Upper lobe of left lung (tissue), 6 donors: ENCODE results near the gene LTBP1. TPM values are rescaled to one million over a fixed set of nuclear protein-coding genes. Genes with fewer than 3 reads are reported as not detected.
A peak's percentile ranks its signal among the peaks of the same experiment; 100 is the strongest.
"Not testable (repeated sequence)": the region's sequence is repeated elsewhere in the genome, so short reads cannot be mapped to it uniquely, and the experiment has no call there.

Experiments used
- ATAC-seq, 2 donors: fragments of 200-7000 bp; cut with Tn5 transposase; one replicate each; pipeline ENCODE4 v1.9.1; 2022; ENCODE audit warnings: mild to moderate bottlenecking in 2 of 2, moderate library complexity in 2 of 2; ENCODE audit not compliant: low FRiP score in 2 of 2
- DNase-seq, 2 donors: peaks; one replicate each; pipeline ENCODE4 v3.0.0-alpha.2; 2019 to 2020
- H3K27ac ChIP-seq, 4 donors: fragments of 200-600 bp; sonication (generic); one replicate each; pipeline ENCODE4 v1.5.1; 2016 to 2019
- H3K27me3 ChIP-seq, 4 donors: fragments of 200-600 bp; sonication (generic); one replicate each; pipeline ENCODE4 v1.5.1; 2017 to 2019
- H3K36me3 ChIP-seq, 4 donors: fragments of 200-600 bp; sonication (generic); one replicate each; pipeline ENCODE4 v1.5.1; 2016 to 2019
- H3K4me1 ChIP-seq, 4 donors: fragments of 200-600 bp; sonication (generic); one replicate each; pipeline ENCODE4 v1.5.1; 2018 to 2019
- H3K4me3 ChIP-seq, 4 donors: fragments of 200-600 bp; sonication (generic); one replicate each; pipeline ENCODE4 v1.5.1; 2017 to 2019; ENCODE audit warnings: mild to moderate bottlenecking in 2 of 4, moderate library complexity in 1 of 4
- H3K9me3 ChIP-seq, 4 donors: fragments of 200-600 bp; sonication (generic); one replicate each; pipeline ENCODE4 v1.5.1; 2018 to 2019
- EP300 ChIP-seq, 4 donors: sonication (generic); formaldehyde crosslinking; IDR thresholded peaks; one replicate each; pipeline ENCODE4 v1.5.1; 2017; ENCODE audit warnings: antibody characterized with exemption in 4 of 4, control low read depth in 2 of 4
- POLR2A ChIP-seq, 4 donors: fragments of 450-650 bp; IDR thresholded peaks; one replicate each; pipeline ENCODE4 v1.5.1; 2016 to 2017; ENCODE audit warnings: antibody characterized with exemption in 4 of 4, mild to moderate bottlenecking in 2 of 4
- POLR2AphosphoS5 ChIP-seq, 2 donors: sonication (generic); formaldehyde crosslinking; IDR thresholded peaks; one replicate each; pipeline ENCODE4 v1.5.1; 2017; ENCODE audit warnings: antibody characterized with exemption in 2 of 2
- WGBS, 2 donors: methylation state at CpG; one replicate each; pipeline ENCODE4 v1.1.5; 2017 to 2018; 5-methylcytosine and 5-hydroxymethylcytosine counted together
- total RNA-seq, 6 donors: library from RNA; depleted of rRNA in 4 of 6; stranded (reverse); fragments of >200 nt in 4 of 6; gene quantifications; one replicate each; pipeline versions ENCODE4 v1.1.0 to v1.2.1, GENCODE V29; 2016 to 2021
- TF ChIP-seq, protein P1 (sequence below), 6 experiments: fragments of 450-650 bp in 4 of 6; fragments of 200-600 bp in 2 of 6; sonication (generic) in 2 of 6; IDR thresholded peaks; one replicate each; pipeline ENCODE4 v1.5.1; 2016 to 2019; ENCODE audit warnings: antibody characterized with exemption in 6 of 6
- donor health status: DM: no; HTN: no; CAD: no; lungs with moderate emphysema.
- donor health status: DM: no; HTN: yes; CAD: no; lungs with severe emphysema.

The LTBP1 gene
- total RNA-seq, 6 donors from 2014 or later: 11.5 to 45.0 (median 27.1) TPM

DNA sequence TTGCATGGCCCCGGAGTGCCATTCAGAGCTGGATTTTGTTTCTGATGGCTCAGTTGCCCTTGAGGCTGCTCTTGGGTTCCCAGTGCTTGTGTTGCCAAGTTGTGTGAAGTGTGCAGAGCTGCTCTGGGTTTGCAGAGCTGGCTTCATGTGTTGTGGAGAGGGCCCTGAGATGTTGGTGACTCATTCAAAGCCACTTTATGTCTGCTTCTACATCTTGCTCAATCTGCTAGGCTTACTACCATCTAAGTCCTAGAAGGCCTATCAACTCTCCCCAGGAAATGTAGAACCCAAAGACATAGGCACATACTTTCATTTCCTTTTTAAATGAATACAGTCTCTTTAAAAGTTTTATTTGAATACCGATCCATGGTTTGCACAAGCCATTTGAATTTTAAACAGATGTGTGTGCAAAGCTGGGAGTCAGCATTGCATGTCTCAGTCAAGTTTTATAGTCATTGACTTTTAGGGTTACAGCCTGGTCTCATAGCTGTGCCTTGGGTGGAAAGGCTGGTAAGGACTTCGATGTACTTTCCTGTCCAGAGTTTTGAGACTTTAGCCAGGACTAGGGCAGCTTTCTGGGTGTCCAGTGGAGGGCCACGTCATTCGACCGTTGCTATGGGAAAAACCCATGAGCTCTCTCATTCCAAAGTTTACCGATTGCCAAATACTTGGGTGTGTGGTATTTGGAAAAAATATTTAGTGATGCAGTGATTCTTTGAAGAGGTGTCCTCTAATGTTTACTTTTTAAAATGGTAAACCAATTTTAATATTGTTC is 105.0 kb downstream of the LTBP1 start:
- 84% methylated on average over 7 of the region's 7 CpGs for WGBS, 2 donors
- Histone ChIP-seq H3K36me3 (no peaks in the 10 kb centered on the region), H3K9me3 (no peaks in the 10 kb centered on the region), H3K27ac (no peak overlapping the region), H3K4me3 (no peak overlapping the region), H3K4me1 (no peaks in the 10 kb centered on the region), H3K27me3 (no peaks in the 10 kb centered on the region)
- DNase-seq: peak in 1 of 2 donors; percentile 33
- ATAC-seq: peak in 1 of 2 donors; percentile 78
- TF ChIP-seq EP300 (IDR thresholded peaks at IDR 0.05): no peak
- no peak for TF ChIP-seq POLR2AphosphoS5 (IDR thresholded peaks at IDR 0.05)
- TF ChIP-seq, protein P1, sequence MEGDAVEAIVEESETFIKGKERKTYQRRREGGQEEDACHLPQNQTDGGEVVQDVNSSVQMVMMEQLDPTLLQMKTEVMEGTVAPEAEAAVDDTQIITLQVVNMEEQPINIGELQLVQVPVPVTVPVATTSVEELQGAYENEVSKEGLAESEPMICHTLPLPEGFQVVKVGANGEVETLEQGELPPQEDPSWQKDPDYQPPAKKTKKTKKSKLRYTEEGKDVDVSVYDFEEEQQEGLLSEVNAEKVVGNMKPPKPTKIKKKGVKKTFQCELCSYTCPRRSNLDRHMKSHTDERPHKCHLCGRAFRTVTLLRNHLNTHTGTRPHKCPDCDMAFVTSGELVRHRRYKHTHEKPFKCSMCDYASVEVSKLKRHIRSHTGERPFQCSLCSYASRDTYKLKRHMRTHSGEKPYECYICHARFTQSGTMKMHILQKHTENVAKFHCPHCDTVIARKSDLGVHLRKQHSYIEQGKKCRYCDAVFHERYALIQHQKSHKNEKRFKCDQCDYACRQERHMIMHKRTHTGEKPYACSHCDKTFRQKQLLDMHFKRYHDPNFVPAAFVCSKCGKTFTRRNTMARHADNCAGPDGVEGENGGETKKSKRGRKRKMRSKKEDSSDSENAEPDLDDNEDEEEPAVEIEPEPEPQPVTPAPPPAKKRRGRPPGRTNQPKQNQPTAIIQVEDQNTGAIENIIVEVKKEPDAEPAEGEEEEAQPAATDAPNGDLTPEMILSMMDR (IDR thresholded peaks at IDR 0.05): no peak
- no peak for TF ChIP-seq POLR2A (IDR thresholded peaks at IDR 0.05)

- Histone ChIP-seq H3K9me3 (no peaks in the 10 kb centered on the region), H3K36me3 (no peaks in the 10 kb centered on the region), H3K4me1 (no peaks in the 10 kb centered on the region), H3K27ac (no peak overlapping the region), H3K27me3 (no peaks in the 10 kb centered on the region), H3K4me3 (no peak overlapping the region)
- 93 to 97% methylated on average over 3 of the region's 3 CpGs for WGBS, 2 donors
- TF ChIP-seq, protein P1 (IDR thresholded peaks at IDR 0.05): no peak
- no peak for TF ChIP-seq POLR2AphosphoS5 (IDR thresholded peaks at IDR 0.05)
- no peak for TF ChIP-seq EP300 (IDR thresholded peaks at IDR 0.05)
- TF ChIP-seq POLR2A (IDR thresholded peaks at IDR 0.05): no peak
- no peak for ATAC-seq
- no peak for DNase-seq
Observed at GRCh38 chr2:33052361-33052735, 105.6 kb downstream of the LTBP1 start.

DNA sequence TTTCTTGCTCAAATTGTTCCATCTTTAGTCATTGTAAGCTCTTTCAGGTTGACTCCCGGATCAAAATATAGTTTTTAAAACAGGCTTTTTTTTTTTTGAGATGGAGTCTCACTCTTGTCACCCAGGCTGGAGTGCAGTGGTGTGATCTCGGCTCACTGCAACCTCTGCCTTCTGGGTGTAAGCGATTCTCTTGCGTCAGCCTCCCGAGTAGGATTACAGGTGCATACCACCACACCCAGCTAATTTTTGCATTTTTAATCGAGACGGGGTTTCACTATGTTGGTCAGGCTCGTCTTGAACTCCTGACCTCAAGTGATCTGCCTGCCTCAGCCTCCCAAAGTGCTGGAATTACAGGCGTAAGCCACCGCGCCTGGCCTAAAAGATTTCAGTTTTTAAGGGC is 106.0 kb downstream of the LTBP1 start:
- WGBS, 2 donors: 96 to 98% methylated on average over 11 of the region's 11 CpGs
- not testable (repeated sequence) for H3K9me3 ChIP-seq, H3K36me3 ChIP-seq, H3K4me3 ChIP-seq, DNase-seq, ATAC-seq, H3K4me1 ChIP-seq, H3K27me3 ChIP-seq, H3K27ac ChIP-seq

- Histone ChIP-seq H3K36me3 (no peaks in the 10 kb centered on the region), H3K4me1 (no peaks in the 10 kb centered on the region), H3K27me3 (no peaks in the 10 kb centered on the region), H3K4me3 (no peak overlapping the region), H3K9me3 (no peaks in the 10 kb centered on the region), H3K27ac (no peak overlapping the region)
- no peak for ATAC-seq
- TF ChIP-seq POLR2A (IDR thresholded peaks at IDR 0.05) (no peak), POLR2AphosphoS5 (IDR thresholded peaks at IDR 0.05) (no peak), EP300 (IDR thresholded peaks at IDR 0.05) (no peak)
- no peak for DNase-seq
- WGBS, 2 donors: 92 to 94% methylated on average over 12 of the region's 12 CpGs
Observed at GRCh38 chr2:33056170-33056569, 109.4 kb downstream of the LTBP1 start.

GRCh38 chr2:33057307-33058028 is 110.7 kb downstream of the LTBP1 start:
- not testable (repeated sequence) for H3K4me3 ChIP-seq, ATAC-seq, H3K4me1 ChIP-seq, H3K9me3 ChIP-seq, H3K27ac ChIP-seq, H3K27me3 ChIP-seq, H3K36me3 ChIP-seq
- peak in 1 of 2 donors; percentile 73 for DNase-seq
- WGBS, 2 donors: 88 to 91% methylated on average over 19 to 38 of the region's 39 CpGs

GRCh38 chr2:33058716-33059470 is 112.1 kb downstream of the LTBP1 start:
- H3K27ac ChIP-seq: no peak overlapping the region
- whole genome bisulfite sequencing, 2 donors: 85 to 94% methylated on average over 8 of the region's 8 CpGs
- H3K4me3 ChIP-seq: no peak overlapping the region
- DNase-seq (no peak), ATAC-seq (no peak)
- H3K27me3 ChIP-seq: no peaks in the 10 kb centered on the region
- TF ChIP-seq POLR2A (IDR thresholded peaks at IDR 0.05) (no peak), EP300 (IDR thresholded peaks at IDR 0.05) (no peak), POLR2AphosphoS5 (IDR thresholded peaks at IDR 0.05) (no peak)
- TF ChIP-seq, protein P1 (IDR thresholded peaks at IDR 0.05): no peak
- no peaks in the 10 kb centered on the region for H3K36me3 ChIP-seq
- no peaks in the 10 kb centered on the region for H3K9me3 ChIP-seq
- H3K4me1 ChIP-seq: no peaks in the 10 kb centered on the region
